DOHH2 (cell line): Measurements from ENCODE around the gene IGSF10.

Experiments used
- H3F3A ChIP-seq: fragments of 200-600 bp; sonication (generic), shearing (Covaris generic); 2 replicates; pipeline ENCODE4 v1.6.0; 2016; ENCODE audit warnings: antibody characterized with exemption, mild to moderate bottlenecking; ENCODE audit not compliant: control insufficient read depth, insufficient read depth
- H3K27ac ChIP-seq: fragments of 200-600 bp; sonication (generic); 2 replicates; pipeline ENCODE4 v1.5.1; 2014; ENCODE audit warnings: low read depth, mild to moderate bottlenecking, low read length, moderate library complexity
- H3K27me3 ChIP-seq: fragments of 200-600 bp; sonication (generic); 2 replicates; pipeline ENCODE4 v1.6.1; 2014; ENCODE audit warnings: mild to moderate bottlenecking, low read length, mixed read lengths; ENCODE audit not compliant: control insufficient read depth
- H3K36me3 ChIP-seq: fragments of 200-600 bp; sonication (generic); 2 replicates; pipeline ENCODE4 v1.6.1; 2014; ENCODE audit warnings: mild to moderate bottlenecking, low read length, moderate library complexity, mixed read lengths; ENCODE audit not compliant: control insufficient read depth
- H3K4me1 ChIP-seq: fragments of 200-600 bp; sonication (generic); 2 replicates; pipeline ENCODE4 v1.6.1; 2014; ENCODE audit warnings: mild to moderate bottlenecking, low read length, mixed read lengths; ENCODE audit not compliant: control insufficient read depth
- H3K4me2 ChIP-seq: fragments of 200-600 bp; sonication (generic); 2 replicates; pipeline ENCODE4 v1.6.0; 2014; ENCODE audit warnings: mild to moderate bottlenecking, low read length, moderate library complexity
- H3K4me3 ChIP-seq: fragments of 200-600 bp; sonication (generic); 2 replicates; pipeline ENCODE4 v1.5.1; 2014; ENCODE audit warnings: mild to moderate bottlenecking, low read length, mixed read lengths
- H3K79me2 ChIP-seq: fragments of 200-600 bp; sonication (generic); 2 replicates; pipeline ENCODE4 v1.6.1; 2014; ENCODE audit warnings: mild to moderate bottlenecking, low read length, mixed read lengths; ENCODE audit not compliant: control insufficient read depth
- H3K9me2 ChIP-seq: fragments of 200-600 bp; sonication (generic); replicated peaks from 2 replicates; pipeline ENCODE4 v1.6.1; 2014; ENCODE audit warnings: mild to moderate bottlenecking, low read length, mixed read lengths; ENCODE audit not compliant: control insufficient read depth
- H3K9me3 ChIP-seq: fragments of 200-600 bp; sonication (generic); 2 replicates; pipeline ENCODE4 v1.6.1; 2014; ENCODE audit warnings: antibody characterized with exemption, low read length, mixed read lengths; ENCODE audit not compliant: control insufficient read depth, insufficient read depth
- H4K20me1 ChIP-seq: fragments of 200-600 bp; sonication (generic); 2 replicates; pipeline ENCODE4 v1.6.0; 2014; ENCODE audit warnings: low read depth, mild to moderate bottlenecking, antibody characterized with exemption, low read length, moderate library complexity; ENCODE audit not compliant: control insufficient read depth, insufficient read depth
- CTCF ChIP-seq: fragments of 200-600 bp; sonication (generic); IDR thresholded peaks from one replicate; pipeline ENCODE4 v1.5.1; 2014; ENCODE audit warnings: antibody characterized with exemption, mild to moderate bottlenecking, low read depth, low read length; ENCODE audit not compliant: poor library complexity, severe bottlenecking
- EZH2phosphoT487 ChIP-seq: fragments of 200-600 bp; sonication (generic); IDR thresholded peaks from 2 replicates; pipeline ENCODE4 v1.6.1; 2017; ENCODE audit warnings: borderline replicate concordance, mild to moderate bottlenecking, antibody characterized with exemption, low read length, moderate library complexity, mixed read lengths

IGSF10 gene

DNA sequence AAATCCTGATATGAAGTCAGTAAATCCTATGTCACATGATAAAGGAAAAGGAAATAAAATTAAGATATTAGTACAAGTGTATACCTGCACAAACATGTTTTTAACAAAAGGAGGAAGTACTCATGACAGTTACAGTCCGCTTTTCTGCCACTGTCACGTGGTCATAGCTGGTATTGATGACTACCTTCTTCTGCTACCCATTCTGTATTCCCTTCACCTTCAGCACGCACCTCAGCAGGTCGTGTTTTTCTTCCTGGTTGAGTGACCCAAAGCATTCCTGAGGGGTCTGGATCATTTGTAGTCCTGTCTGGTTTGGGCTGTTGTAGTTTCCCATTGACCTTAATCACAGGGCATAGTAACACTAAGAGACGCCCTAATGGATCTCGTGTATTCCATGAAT, 41.1 kb downstream of the IGSF10 start:
- no peaks in the 10 kb centered on the region for H3F3A ChIP-seq
- H3K4me1 ChIP-seq, result peaks cover 9% of the 10 kb centered on the region
- no peaks in the 10 kb centered on the region for H3K9me2 ChIP-seq
- no peaks in the 10 kb centered on the region for H3K36me3 ChIP-seq
- H3K27ac ChIP-seq, result no peak overlapping the region
- H3K4me2 ChIP-seq, result no peak overlapping the region
- no peaks in the 10 kb centered on the region for H3K27me3 ChIP-seq
- no peaks in the 10 kb centered on the region for H3K79me2 ChIP-seq
- no peak for TF ChIP-seq EZH2phosphoT487
- TF ChIP-seq CTCF, result no peak
- H3K4me3 ChIP-seq, result no peak overlapping the region
- no peaks in the 10 kb centered on the region for H3K9me3 ChIP-seq
- H4K20me1 ChIP-seq, result no peaks in the 10 kb centered on the region

DNA sequence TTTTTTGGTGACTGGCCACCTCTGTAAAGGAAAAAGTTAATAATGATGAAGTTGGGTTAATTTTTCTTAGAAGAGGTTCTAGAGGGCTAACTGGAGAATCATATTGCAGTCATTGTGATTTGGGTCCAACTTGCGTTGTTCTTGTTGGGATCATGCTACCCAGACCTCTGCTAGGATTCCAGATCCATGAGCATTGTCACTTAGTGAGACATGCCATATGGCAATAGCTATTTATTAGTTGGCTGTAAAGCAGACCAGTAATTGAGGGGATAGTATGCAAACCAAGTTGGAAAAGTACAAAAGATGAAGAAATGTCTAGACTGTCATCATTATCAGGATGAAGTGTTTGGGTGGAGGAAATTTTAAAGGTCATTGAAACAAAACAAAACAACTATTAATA, 45.6 kb downstream of the IGSF10 start:
- peaks cover 6% of the 10 kb centered on the region; the same call in 1 of the 2 replicates for H3K9me3 ChIP-seq
- peaks cover 12% of the 10 kb centered on the region for H3K36me3 ChIP-seq
- no peak overlapping the region for H3K4me3 ChIP-seq
- peaks cover 17% of the 10 kb centered on the region for H3F3A ChIP-seq
- H3K79me2 ChIP-seq, result no peaks in the 10 kb centered on the region
- H3K4me2 ChIP-seq, result no peak overlapping the region
- no peaks in the 10 kb centered on the region for H3K27me3 ChIP-seq
- TF ChIP-seq CTCF (no peak), EZH2phosphoT487 (no peak)
- peaks cover 33% of the 10 kb centered on the region for H3K4me1 ChIP-seq
- no peaks in the 10 kb centered on the region for H4K20me1 ChIP-seq
- H3K9me2 ChIP-seq, result no peaks in the 10 kb centered on the region
- no peak overlapping the region for H3K27ac ChIP-seq

- no peaks in the 10 kb centered on the region for H3K9me2 ChIP-seq
- TF ChIP-seq CTCF, result peak; percentile 63
- no peak for TF ChIP-seq EZH2phosphoT487
- peaks cover 55% of the 10 kb centered on the region for H3K4me1 ChIP-seq
- peak overlapping the region; percentile 84 for H3K4me2 ChIP-seq
- H3K9me3 ChIP-seq, result peaks cover 6% of the 10 kb centered on the region; the same call in 1 of the 2 replicates
- H3F3A ChIP-seq, result peaks cover 17% of the 10 kb centered on the region
- peaks cover 12% of the 10 kb centered on the region for H3K36me3 ChIP-seq
- peak overlapping the region; percentile 65; the same call in 1 of the 2 replicates for H3K4me3 ChIP-seq
- H3K79me2 ChIP-seq, result no peaks in the 10 kb centered on the region
- no peaks in the 10 kb centered on the region for H4K20me1 ChIP-seq
- peak overlapping the region; percentile 94 for H3K27ac ChIP-seq
- H3K27me3 ChIP-seq, result no peaks in the 10 kb centered on the region
These were observed 47.9 kb downstream of the IGSF10 start for GRCh38 chr3:151412989-151413388.
